NCI-H510A treated with DMSO at 0.1 percent for 48 hours (cell line): ENCODE data around the gene MRPL44.
"Not testable (repeated sequence)": the region's sequence is repeated elsewhere in the genome, so short reads cannot be mapped to it uniquely, and the experiment has no call there.

Experiments used
- DNase-seq: peaks from one replicate; lab custom pipeline; 2025; lab: John Stamatoyannopoulos, UW

Gene MRPL44

DNA sequence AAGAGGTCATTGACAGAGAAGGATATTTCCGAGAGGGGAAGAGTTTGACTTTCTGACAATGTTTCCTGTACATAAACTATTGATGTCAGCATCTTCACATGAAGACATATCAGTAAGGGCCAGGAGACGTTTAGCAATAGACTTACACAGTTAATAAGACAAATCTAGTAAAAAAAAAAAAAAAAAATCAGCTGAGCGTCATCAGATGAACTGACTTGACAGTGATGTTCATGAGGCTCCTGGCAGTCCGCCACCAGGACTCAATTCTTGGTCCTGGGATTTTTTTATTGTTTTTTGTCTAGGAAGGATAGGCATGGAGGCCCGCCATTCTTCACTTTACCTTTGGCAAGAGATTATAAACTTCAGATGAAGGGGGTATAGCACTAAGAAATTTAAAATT is 14.5 kb downstream of the MRPL44 start:
- DNase-seq, result no peak

DNA sequence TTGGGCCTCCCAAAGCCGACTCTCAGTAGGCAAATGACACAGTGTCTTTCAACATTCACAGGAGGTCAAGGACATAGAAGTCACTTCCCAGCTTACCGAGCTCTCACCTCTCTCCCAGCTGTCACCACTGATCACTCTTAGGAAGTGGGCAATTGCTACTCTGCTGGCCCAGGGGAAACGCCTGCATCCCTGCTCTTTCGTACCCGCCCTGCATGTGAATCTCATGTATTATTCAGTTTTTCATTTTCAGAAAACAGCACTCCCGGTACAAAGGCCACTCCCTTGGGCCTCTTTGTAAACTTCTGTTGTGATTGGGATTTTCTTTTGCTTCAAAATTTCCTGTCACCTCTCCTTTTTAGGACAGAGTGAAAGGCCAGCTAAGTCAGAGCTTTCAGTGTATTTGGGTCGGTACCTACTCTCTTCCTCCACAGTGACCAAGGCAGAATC is 15.4 kb downstream of the MRPL44 start:
- no peak for DNase-seq

DNA sequence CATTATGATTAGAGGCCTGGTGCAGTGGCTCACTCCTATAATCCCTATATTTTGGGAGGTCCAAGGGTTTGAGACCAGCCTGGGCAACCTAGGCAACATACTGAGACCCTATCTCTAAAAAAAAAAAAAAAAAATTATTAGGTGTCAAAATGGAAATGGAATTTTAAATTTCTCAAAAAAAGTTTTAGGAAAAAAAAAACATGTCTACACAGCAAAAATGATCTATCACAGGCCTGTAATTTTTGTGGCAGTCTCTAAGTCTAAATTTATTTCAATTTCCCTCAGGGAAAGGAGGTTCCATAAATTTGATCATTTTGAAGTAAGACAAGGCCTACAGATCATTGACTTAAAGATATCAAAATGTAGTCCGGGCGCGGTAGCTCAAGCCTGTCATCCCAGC is 16.3 kb downstream of the MRPL44 start:
- no peak for DNase-seq

DNA sequence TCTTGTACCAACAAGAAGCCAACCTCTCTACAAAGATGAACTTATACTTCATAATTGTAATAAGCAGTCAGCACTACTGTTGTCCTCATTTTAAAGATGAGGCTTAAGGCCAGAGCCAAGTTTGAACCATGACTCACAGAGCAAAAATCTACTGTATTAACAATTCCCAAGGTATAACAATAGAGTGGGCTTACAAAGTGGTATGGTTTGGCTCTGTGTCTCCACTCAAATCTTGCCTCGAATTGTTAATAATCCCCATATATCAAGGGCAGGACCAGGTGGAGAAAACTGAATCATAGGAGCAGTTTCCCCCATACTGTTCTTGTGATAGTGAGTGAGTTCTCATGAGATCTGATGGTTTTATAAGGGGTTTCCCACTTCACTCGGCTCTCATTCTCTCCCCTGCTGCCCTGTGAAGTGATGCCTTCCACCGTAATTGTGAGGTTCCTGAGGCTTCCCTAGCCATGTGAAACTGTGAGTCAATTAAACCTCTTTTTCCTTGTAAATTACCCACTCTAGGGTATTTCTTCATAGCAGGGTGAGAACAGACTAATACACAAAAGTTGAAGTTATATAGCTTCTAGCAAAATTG is 19.5 kb downstream of the MRPL44 start:
- DNase-seq, result no peak

DNA sequence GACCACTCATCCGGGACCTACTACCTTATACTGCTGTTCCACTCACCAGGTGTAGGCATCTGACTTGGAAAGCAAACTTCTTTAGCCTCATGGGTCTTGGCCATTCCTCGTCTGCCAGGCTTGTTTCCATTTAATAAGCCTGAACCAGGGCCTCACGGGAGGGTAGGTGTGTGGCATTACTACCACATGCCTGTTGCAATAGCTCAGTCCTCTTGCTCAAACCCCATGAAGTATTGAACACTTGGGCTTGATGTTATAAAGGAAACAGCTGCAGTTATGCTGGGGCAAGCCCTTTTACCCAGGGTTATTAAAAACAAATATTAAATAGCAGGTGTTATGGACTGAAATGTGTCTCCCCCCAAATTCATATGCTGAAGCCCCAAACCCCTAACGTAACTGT is 21.2 kb downstream of the MRPL44 start:
- no peak for DNase-seq

DNA sequence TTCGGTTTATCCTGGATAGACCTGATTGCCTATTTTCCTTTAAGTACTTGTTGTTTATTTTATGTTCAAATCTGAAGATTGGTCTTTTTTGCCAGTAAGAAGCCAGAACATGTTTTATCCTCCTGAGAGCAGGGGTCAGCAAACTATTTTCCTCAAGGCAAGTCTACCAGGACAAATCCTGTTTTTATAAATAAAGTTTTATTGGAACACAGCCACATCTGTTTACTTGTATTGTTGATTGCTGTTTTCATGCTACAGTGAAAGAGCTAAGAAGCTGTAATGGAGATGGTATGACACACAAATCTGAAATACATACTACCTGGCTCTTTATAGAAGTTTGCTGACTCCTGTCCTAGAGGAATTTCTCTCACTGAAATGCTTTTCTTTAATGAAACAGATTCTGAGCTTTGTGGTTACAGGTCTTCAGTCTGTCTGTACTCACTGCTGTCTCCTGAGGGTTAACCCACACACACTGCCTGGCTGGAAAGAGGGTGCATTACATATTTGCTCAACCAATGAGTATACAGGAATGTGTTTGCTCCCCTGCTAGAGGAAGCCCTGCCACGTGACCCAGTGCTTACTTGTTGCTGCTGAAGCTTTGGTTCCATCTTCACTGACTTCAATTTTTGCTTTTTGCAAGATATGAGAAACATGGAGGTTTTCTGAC is 22.6 kb downstream of the MRPL44 start:
- no peak for DNase-seq

DNA sequence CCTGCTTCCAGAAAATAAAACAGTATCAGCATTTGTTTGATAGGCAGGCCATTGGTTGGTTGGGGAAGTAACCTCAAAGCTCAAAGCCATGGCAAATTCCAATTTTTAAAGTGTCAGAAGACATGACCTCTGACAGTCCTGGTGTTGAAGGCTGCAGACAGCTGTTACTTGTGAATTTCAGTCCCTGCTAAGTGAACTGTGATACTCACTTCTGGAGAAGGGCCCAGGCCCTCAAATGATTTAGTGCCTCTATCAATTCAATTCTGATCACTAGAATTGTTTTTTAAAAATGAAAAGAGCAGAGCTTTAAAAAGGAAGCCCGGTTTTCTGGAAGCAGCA is 23.1 kb downstream of the MRPL44 start:
- no peak for DNase-seq

DNA sequence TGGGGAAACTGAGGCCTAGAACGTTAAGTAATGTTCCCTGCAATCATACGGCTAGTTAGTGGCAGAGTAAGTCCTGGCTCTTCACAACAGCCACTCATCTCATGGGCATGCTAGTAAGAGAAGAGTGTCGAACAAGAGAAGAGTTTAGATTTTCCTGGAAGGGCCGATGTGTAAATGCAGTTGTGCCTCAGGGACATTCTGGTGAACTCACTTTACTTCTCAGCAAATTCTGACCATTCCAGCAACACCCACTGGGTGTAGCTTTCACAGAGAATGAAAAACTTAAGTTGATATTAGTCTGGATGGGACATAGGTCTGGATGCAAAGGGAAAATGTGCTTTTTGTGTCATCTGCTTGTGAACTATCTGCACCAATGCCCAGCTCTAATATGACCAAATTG is 23.5 kb downstream of the MRPL44 start:
- DNase-seq, result no peak

DNA sequence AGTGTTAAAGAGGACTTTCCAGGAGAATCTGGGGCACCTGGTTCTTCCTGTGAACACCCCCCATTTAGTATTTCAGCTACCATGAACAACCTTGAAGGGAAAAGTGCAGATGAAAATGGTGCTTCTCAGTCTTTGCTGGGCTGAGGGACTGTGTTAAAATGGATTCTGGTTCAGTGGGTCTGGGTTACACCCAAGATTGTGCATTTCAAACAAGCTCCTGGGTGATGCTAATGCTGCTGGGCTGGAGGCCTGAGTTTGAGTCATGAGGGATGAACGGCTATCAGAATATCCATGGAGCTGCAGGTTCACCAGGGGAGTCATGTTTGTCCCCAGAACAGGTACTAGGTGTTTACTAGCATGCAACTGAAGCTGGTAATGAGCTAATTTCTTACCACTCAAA is 24.0 kb downstream of the MRPL44 start:
- DNase-seq, result no peak

DNA sequence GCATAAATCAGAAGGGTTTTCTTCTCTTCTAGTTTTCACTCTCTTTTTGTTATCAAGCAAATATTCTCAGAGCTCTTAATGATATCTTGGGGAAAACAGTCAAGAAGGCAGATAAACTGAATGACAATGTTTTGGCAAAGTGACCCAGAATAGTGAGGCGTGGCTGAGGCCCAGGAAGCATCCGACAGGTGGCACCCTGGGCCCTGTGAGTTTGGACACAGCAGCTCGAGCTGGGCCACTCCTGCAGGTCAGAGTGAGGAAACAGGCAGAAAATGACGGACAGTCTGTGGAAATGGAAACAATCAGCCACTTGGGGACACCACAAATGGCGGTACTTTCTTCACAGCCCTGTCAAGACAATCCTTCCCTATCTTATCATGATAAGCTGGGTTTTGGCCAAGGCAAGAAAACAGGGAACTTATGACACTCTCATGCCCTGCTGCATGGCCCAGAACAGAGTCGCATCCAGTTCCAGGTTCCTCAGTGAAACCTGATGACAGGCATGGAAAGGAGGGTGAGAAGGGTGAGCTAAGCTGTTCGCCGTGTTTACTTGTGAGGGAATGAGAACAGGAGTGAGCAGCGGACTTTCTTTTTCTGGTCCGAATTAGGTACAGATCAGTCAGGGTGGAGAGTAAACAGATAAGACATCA is 32.1 kb downstream of the MRPL44 start:
- no peak for DNase-seq

DNA sequence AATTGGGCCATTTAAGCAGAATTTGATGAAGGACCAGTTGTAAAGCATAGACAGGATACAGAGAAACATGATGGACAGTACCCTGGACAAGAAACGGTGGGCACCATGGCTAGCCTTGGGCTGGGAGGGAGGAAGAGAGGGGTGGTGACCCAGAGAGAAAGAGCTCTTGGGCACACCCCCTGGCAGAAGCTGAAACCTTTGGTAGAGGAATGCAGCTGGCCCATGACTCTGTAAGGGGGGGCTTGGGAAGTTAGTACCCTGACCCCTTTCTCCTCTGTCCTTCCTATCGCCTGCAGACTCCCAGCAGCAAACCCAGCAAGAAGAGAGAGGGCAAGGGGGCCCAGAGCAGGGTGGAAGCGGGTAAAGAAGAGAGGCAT is 32.6 kb downstream of the MRPL44 start:
- DNase-seq, result no peak

DNA sequence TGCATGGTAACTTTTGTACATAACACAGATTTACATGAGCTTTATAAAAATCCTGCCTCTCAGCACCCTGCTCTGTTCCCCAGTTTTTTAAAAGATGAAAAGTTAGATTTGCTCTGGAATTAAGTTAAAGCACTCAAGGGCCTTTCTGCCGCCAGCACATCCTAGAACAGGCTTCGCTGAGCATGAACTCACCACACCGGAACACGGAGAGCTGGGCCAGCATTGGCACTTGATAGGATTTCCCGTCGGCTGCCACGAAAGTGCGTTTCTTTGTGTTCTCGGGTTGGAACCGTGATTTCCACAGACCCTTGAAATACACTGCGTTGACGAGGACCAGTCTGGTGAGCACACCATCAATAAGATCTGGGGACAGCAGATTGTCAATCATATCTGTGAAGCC is 34.3 kb downstream of the MRPL44 start:
- no peak for DNase-seq

DNA sequence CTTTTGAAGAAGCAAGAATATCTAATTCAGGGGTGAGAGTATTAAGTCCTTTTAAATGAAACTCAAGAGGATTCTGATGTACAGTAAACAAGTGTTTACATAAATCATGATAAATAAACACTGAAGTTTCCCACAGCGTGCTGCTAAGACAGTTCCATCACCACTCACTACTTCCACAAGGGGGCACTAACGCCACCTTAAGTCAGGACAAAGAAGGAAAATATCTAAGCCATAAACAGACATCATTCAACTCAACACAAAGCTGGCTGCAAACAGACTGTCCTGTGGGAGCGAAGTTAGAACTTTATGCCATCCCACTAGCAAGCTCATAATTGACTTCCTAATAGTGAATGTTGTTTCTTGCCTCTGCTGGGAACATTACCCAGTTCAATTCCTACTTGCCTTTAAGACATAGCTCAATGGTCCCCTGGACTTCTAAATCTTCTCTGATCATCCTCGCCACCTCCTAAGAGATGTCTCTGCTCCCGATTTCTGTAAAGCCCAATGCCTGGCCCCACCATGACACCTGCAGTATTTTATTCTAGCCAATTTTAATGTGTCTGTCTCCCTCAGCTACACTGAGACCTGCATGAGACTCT is 36.5 kb downstream of the MRPL44 start:
- peak; percentile 48 for DNase-seq

DNA sequence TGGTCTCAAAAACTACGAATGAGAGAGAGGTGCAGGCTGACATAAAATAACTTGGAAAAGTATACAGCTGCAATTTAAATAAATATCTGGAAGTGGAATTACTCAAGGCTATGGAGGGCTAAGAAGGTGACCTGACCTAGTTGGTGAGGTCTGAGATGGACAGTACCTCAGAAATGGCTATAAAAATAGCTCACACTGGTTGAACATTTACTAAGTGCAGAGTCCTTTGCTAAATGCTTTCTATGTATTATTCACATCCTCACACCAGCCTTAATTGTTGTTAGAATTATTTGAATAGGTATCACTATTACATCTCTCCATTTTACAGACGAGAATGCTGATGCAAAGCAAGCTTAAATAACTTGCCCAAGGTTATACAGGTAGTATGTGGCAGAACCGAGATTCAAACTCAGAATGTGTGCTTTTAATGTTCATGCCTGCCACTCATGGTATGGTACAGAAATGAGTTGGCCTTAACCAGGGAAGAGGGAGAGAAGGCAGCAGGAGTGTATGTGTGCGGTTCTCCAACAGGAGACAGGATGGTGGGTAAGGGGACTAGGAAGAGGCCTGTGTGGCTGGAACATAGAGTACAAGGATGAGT is 37.4 kb downstream of the MRPL44 start:
- DNase-seq, result no peak

DNA sequence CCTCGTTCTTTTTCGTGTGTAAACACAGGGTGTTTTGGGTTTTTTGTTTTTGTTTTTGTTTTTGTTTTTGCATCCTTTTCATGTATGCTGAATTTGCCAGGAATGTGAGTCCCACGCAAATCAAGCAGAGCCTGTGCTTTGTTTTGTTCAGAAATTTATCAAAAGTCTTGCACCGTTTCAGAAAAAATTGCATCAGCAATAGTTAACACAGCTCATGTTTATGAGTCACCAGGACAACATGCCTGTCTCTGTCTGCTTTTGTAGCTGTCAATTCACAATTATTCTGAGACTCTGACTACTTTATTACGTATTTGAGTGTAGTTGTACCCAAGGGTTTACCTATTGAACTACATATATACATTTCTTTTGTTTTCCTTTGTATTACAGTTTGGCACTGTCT is 38.3 kb downstream of the MRPL44 start:
- no peak for DNase-seq

DNA sequence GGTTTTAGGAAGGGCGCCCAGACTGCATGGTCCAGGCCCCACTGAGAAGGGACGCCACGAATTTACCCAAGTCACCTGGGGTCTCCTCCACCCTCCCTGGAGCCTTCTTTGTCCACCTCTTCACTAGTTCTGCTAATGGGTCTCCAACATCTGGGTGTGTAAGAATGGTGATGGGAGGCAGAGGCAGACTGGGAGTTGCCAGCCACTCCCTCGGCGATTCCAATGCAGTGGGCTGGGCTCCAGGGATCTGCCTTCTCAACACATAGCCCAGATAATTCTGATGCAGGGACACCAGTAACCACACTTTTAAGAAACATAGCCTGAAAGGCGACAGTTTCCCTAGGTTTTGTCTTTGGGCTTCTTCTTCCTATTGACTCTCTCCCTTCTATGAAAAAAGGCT is 39.1 kb downstream of the MRPL44 start:
- DNase-seq, result no peak

DNA sequence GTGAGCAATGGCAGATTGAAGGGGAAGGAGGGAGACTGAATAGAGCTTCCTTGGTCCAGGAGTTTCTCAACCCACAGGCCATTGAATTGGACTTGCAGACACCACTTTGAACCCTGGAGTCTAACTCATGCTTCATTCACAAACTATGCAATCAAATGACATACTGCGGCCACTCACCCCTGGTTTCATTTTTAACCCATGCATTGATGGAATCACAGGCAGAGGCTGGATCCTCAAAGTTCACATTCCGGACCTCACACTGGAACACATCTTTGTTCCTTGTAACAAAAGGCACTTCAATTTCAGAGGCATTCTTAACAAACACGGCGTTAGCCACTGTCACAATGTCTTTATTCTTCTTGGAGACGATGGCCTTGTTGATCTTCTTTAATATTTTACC is 40.7 kb downstream of the MRPL44 start:
- DNase-seq, result no peak

DNA sequence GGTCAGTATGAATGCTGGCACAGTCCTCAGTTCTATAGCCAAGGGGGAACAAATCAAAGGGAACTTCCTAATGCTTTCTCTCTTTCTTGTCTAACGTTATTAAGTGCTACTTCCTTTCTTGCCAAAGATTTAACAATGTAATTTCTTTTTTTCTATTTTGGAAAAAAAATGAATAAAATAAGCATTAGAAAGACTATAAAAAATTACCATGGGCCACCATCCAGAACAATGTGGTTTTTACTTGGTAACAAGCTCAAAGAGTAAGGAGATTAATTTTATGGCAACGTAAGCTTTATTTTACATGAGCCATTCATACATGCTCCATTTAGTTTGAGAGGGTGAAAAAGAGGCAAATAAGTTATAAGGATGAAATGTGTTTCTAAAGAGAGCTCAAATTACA is 41.7 kb downstream of the MRPL44 start:
- no peak for DNase-seq

DNA sequence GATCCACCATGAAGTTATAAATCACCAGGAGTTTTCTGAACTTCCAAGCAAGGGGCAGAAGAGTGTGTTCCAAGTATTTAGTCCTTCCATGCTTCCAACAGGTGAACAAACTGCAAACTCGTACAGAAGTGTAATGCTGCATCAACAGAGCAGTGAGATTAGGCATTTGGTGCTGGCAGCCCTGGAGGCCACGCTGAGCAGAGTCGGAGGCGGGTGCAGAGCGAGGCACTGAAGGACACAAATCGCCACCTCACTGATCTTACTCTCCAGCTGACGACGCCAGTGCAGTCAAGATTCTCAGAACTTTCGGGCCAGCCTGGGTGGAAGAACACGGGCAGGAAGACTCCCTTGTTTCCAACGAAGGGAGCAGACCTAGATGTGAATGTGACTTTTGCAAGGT is 42.6 kb downstream of the MRPL44 start:
- DNase-seq, result no peak

DNA sequence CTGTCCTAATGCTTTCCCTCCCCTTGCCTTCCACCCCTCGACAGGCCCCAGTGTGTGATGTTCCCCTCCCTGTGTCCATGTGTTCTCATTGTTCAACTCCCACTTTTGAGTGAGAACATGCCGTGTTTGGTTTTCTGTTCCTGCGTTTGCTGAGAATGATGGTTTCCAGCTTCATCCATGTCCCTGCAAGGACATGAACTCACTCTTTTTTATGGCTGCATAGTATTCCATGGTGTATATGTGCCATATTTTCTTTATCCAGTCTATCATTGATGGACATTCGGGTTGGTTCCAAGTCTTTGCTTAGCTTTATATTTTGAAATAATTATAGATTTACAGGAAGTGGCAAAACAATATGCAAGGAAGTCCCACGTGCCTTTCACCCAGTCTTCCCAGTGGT is 43.4 kb downstream of the MRPL44 start:
- not testable (repeated sequence) for DNase-seq

DNA sequence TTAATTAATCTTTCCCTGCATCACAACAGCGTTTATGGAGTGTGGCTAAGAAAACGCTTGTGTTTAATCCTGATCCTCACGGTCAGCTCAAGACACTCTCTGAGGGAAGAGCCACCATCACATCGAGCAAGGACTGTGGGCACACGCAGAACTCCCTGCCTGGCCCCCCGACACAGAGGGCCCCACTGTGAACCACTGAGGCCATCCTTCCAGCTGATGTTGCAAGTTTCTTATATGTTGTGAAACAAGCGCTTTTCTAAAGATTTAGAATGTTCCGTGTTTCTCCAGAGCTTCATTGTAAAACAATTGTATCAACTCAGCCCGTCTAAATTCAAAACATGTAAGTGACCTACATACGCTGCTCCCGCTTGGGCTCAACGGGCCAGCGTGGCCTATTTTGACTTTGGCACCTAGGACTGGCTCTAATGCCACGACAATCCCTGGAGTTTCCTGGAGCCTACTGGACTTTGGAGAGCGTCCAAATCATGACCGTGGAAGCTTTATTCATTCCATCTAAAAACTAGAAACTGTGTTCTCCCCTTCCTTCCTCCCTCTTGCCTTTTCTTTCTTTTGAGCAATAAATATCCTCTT is 46.9 kb downstream of the MRPL44 start:
- DNase-seq, result no peak

DNA sequence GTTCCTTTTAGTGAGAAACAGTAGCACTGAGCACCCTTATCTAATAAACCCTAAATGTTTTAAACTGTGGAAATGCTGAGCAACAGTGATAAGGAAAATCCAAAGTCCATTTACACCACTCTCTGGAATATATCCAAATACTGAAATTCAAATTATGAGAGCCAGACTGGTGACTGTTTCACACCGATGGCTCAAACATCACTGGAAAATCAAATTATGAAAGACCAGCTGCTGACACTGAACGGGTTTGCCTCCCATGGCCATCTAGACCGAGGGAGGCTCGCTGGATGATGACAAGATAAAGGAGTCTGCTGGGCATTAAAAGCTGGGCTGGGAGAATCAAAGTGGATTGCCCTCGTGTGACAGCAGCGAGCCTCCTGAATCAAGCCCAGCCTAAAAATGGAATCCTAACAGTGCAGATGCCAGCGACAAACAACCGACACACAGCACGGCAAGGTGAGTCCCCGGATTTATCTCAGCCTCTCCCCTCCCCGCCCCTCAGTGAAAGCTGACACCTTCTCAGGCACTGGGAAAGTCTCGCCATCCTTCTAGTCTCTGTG is 51.5 kb downstream of the MRPL44 start:
- DNase-seq, result no peak
